ENCODE measurements around the gene TRIO. TPM values are rescaled to one million over a fixed set of nuclear protein-coding genes. Genes with fewer than 3 reads are reported as not detected.

TRIO gene
- total and polyA plus RNA-seq, 4 experiments from 2014 or later, result 0.09 to 11.5 (median 9.7) TPM; not detected in 1

GRCh38 chr5:14313986-14314690 is 171.0 kb downstream of the TRIO start:
- POLR2A ChIA-PET (ENCODE audit: partially characterized antibody), result no interaction called here
- Histone ChIP-seq H3K27me3 (ENCODE audit: insufficient read depth, low read length) (no peaks in the 10 kb centered on the region), H3K4me1 (ENCODE audit: insufficient read depth, low read length) (no peaks in the 10 kb centered on the region), H3K36me3 (ENCODE audit: insufficient read depth, low read length) (no peaks in the 10 kb centered on the region), H3K4me3 (ENCODE audit: low read length in 2 of 2) (no peak overlapping the region), H3K27ac (ENCODE audit: low read depth, low read length) (no peak overlapping the region), H3K9me3 (ENCODE audit: control insufficient read depth in 1 of 2, low read length in 2 of 2) (no peaks in the 10 kb centered on the region)
- Mint-ChIP-seq H3K4me1 (no peaks in the 10 kb centered on the region), H3K4me3 (no peak overlapping the region), H3K36me3 (peaks cover 0 to 3% of the 10 kb centered on the region in 2 donors), H3K9me3 (peaks cover 0 to 4% (median 0%) of the 10 kb centered on the region in 8 donors), H3K27me3 (peaks cover 0 to 6% of the 10 kb centered on the region in 2 donors), H3K27ac (no peak overlapping the region)
- CTCF ChIA-PET (ENCODE audit: partially characterized antibody), result no interaction called here
- intact Hi-C loops (cut with micrococcal nuclease), result no loop called here
- no peak for DNase-seq

GRCh38 chr5:14316471-14316870 is 173.3 kb downstream of the TRIO start:
- H3K4me3 Mint-ChIP-seq, result no peak overlapping the region
- no peaks in the 10 kb centered on the region for H3K36me3 ChIP-seq (ENCODE audit: insufficient read depth, low read length)
- peaks cover 0 to 5% of the 10 kb centered on the region in 2 donors for H3K36me3 Mint-ChIP-seq
- H3K4me1 Mint-ChIP-seq, result no peaks in the 10 kb centered on the region
- H3K27me3 Mint-ChIP-seq, result peaks cover 3 to 6% of the 10 kb centered on the region in 2 donors
- no peak overlapping the region for H3K27ac ChIP-seq (ENCODE audit: low read depth, low read length)
- no peaks in the 10 kb centered on the region for H3K4me1 ChIP-seq (ENCODE audit: insufficient read depth, low read length)
- peaks cover 0 to 3% (median 0%) of the 10 kb centered on the region in 8 donors for H3K9me3 Mint-ChIP-seq
- DNase-seq, result no peak
- no peak overlapping the region for H3K27ac Mint-ChIP-seq
- H3K27me3 ChIP-seq (ENCODE audit: insufficient read depth, low read length), result no peaks in the 10 kb centered on the region
- intact Hi-C loops (cut with micrococcal nuclease), result no loop called here
- no peaks in the 10 kb centered on the region for H3K9me3 ChIP-seq (ENCODE audit: control insufficient read depth in 1 of 2, low read length in 2 of 2)
- CTCF ChIA-PET (ENCODE audit: partially characterized antibody), result no interaction called here
- no peak overlapping the region for H3K4me3 ChIP-seq (ENCODE audit: low read length in 2 of 2)
- POLR2A ChIA-PET (ENCODE audit: partially characterized antibody), result no interaction called here

DNA sequence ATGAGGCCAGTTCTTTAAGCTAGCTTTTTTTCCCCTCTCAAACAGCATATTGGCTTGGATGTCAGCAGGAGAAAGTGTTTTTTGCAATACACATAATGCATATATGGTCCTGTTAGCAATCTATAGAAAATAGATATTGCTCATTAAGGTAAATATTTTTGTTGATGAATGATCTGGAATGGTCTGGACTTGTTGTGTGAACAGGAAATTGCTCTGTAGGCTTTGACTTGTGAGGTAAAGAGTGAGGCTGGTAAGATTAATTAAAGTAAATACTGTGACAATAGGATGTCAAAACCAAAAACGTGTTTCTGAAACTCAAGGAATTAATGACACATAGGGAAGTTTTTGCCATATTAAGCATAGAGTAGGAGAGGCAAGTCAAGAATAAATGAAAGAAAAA is 176.0 kb downstream of the TRIO start:
- H3K9me3 ChIP-seq (ENCODE audit: control insufficient read depth in 1 of 2, low read length in 2 of 2), result no peaks in the 10 kb centered on the region
- no peak overlapping the region for H3K27ac ChIP-seq (ENCODE audit: low read depth, low read length)
- H3K4me3 ChIP-seq (ENCODE audit: low read length in 2 of 2), result no peak overlapping the region
- intact Hi-C loops (cut with micrococcal nuclease), result no loop called here
- POLR2A ChIA-PET (ENCODE audit: partially characterized antibody), result no interaction called here
- H3K27me3 ChIP-seq (ENCODE audit: insufficient read depth, low read length), result no peaks in the 10 kb centered on the region
- Mint-ChIP-seq H3K4me1 (no peaks in the 10 kb centered on the region), H3K36me3 (peaks cover 0 to 8% of the 10 kb centered on the region in 2 donors), H3K27ac (no peak overlapping the region), H3K4me3 (no peak overlapping the region), H3K9me3 (peaks cover 0 to 8% (median 2%) of the 10 kb centered on the region in 8 donors), H3K27me3 (peaks cover 2 to 9% of the 10 kb centered on the region in 2 donors)
- no peak for DNase-seq
- CTCF ChIA-PET (ENCODE audit: partially characterized antibody), result no interaction called here
- H3K36me3 ChIP-seq (ENCODE audit: insufficient read depth, low read length), result no peaks in the 10 kb centered on the region
- H3K4me1 ChIP-seq (ENCODE audit: insufficient read depth, low read length), result no peaks in the 10 kb centered on the region

GRCh38 chr5:14321936-14322335 is 178.8 kb downstream of the TRIO start:
- Mint-ChIP-seq H3K9me3 (peaks cover 0 to 8% (median 2%) of the 10 kb centered on the region in 8 donors), H3K4me1 (no peaks in the 10 kb centered on the region), H3K27ac (no peak overlapping the region), H3K4me3 (no peak overlapping the region), H3K27me3 (peaks cover 0 to 9% of the 10 kb centered on the region in 2 donors), H3K36me3 (peaks cover 0 to 8% of the 10 kb centered on the region in 2 donors)
- intact Hi-C loops (cut with micrococcal nuclease), result no loop called here
- H3K4me3 ChIP-seq (ENCODE audit: low read length in 2 of 2), result no peak overlapping the region
- H3K9me3 ChIP-seq (ENCODE audit: control insufficient read depth in 1 of 2, low read length in 2 of 2), result no peaks in the 10 kb centered on the region
- ChIA-PET CTCF (ENCODE audit: partially characterized antibody) (no interaction called here), POLR2A (ENCODE audit: partially characterized antibody) (no interaction called here)
- H3K36me3 ChIP-seq (ENCODE audit: insufficient read depth, low read length), result no peaks in the 10 kb centered on the region
- no peak for DNase-seq
- H3K27me3 ChIP-seq (ENCODE audit: insufficient read depth, low read length), result no peaks in the 10 kb centered on the region
- no peaks in the 10 kb centered on the region for H3K4me1 ChIP-seq (ENCODE audit: insufficient read depth, low read length)
- H3K27ac ChIP-seq (ENCODE audit: low read depth, low read length), result no peak overlapping the region

DNA sequence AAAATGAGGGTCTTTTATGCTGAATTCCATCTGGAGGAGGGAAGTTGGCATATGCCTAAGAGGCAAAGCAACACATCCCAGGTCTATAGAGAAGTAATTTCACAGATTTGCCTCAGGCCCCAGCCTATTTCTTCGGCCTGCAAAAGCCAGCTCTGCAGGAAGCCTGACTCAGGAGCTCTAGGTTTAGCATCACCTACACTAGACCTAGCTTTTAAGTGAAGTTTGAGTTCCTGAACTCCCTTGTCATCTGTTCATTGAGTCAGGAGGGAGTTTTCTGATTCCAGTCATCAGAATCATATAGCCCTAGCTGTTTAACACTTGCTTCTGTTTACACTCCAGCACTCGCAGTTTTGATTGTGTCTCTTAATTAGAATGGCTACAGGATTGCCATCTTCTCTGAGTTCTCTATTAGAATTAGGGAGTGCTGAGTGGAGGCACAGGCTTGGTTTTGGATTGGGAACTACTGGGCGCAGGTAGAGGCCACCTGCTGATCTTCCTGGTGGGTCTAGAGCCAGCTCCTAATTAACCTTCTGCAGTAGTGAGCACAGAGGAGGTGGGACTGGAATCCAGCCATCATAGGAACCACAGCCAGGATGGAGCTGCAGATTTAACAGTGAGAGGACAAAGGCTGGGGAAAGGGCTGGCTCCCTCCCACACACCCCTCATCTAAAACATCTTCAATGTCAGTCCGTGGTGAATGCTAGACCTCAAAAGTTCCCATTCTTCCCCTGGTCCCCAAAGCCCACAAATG is 179.5 kb downstream of the TRIO start:
- ChIA-PET POLR2A (ENCODE audit: partially characterized antibody) (no interaction called here), CTCF (ENCODE audit: partially characterized antibody) (no interaction called here)
- Histone ChIP-seq H3K4me3 (ENCODE audit: low read length in 2 of 2) (no peak overlapping the region), H3K27ac (ENCODE audit: low read depth, low read length) (no peak overlapping the region), H3K9me3 (ENCODE audit: control insufficient read depth in 1 of 2, low read length in 2 of 2) (no peaks in the 10 kb centered on the region), H3K36me3 (ENCODE audit: insufficient read depth, low read length) (no peaks in the 10 kb centered on the region), H3K4me1 (ENCODE audit: insufficient read depth, low read length) (no peaks in the 10 kb centered on the region), H3K27me3 (ENCODE audit: insufficient read depth, low read length) (no peaks in the 10 kb centered on the region)
- Mint-ChIP-seq H3K27ac (no peak overlapping the region), H3K4me1 (no peaks in the 10 kb centered on the region), H3K36me3 (peaks cover 0 to 8% of the 10 kb centered on the region in 2 donors), H3K4me3 (no peak overlapping the region), H3K27me3 (peaks cover 0 to 9% of the 10 kb centered on the region in 2 donors), H3K9me3 (peaks cover 0 to 8% (median 2%) of the 10 kb centered on the region in 8 donors)
- DNase-seq, result no peak
- intact Hi-C loops (cut with micrococcal nuclease), result no loop called here

DNA sequence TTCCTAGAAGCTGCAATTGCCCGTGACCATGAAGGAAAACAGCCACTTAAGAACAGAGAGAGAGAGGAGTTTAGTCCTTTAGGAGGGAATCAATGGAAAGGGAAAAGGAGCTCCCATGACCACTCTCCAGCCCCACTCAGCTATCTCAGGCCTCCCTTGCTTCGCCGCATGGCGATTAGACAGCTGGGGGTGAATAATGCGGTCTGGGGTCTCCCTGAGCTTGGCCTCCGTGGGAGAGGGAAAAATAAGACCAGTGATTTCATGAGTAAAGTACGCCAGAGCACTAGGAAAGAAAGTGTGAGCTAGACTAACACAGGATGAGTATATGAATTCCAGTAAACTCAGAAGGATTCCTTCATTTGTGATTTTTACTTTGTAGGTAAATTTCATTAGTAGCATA is 180.3 kb downstream of the TRIO start:
- H3K4me3 ChIP-seq (ENCODE audit: low read length in 2 of 2), result no peak overlapping the region
- intact Hi-C loops (cut with micrococcal nuclease), result no loop called here
- H3K9me3 Mint-ChIP-seq, result peaks cover 0 to 8% (median 2%) of the 10 kb centered on the region in 8 donors
- H3K4me1 Mint-ChIP-seq, result no peaks in the 10 kb centered on the region
- no peaks in the 10 kb centered on the region for H3K4me1 ChIP-seq (ENCODE audit: insufficient read depth, low read length)
- ChIA-PET POLR2A (ENCODE audit: partially characterized antibody) (no interaction called here), CTCF (ENCODE audit: partially characterized antibody) (no interaction called here)
- peaks cover 0 to 9% of the 10 kb centered on the region in 2 donors for H3K27me3 Mint-ChIP-seq
- H3K4me3 Mint-ChIP-seq, result no peak overlapping the region
- no peaks in the 10 kb centered on the region for H3K9me3 ChIP-seq (ENCODE audit: control insufficient read depth in 1 of 2, low read length in 2 of 2)
- H3K27ac Mint-ChIP-seq, result no peak overlapping the region
- peaks cover 0 to 8% of the 10 kb centered on the region in 2 donors for H3K36me3 Mint-ChIP-seq
- no peak overlapping the region for H3K27ac ChIP-seq (ENCODE audit: low read depth, low read length)
- H3K27me3 ChIP-seq (ENCODE audit: insufficient read depth, low read length), result no peaks in the 10 kb centered on the region
- DNase-seq, result no peak
- no peaks in the 10 kb centered on the region for H3K36me3 ChIP-seq (ENCODE audit: insufficient read depth, low read length)

GRCh38 chr5:14325369-14325768 is 182.2 kb downstream of the TRIO start:
- Mint-ChIP-seq H3K27me3 (peaks cover 0 to 9% of the 10 kb centered on the region in 2 donors), H3K4me1 (no peaks in the 10 kb centered on the region), H3K4me3 (no peak overlapping the region), H3K27ac (no peak overlapping the region), H3K36me3 (peaks cover 0 to 8% of the 10 kb centered on the region in 2 donors), H3K9me3 (peaks cover 0 to 8% (median 2%) of the 10 kb centered on the region in 8 donors)
- DNase-seq, result no peak
- no peaks in the 10 kb centered on the region for H3K36me3 ChIP-seq (ENCODE audit: insufficient read depth, low read length)
- ChIA-PET CTCF (ENCODE audit: partially characterized antibody) (no interaction called here), POLR2A (ENCODE audit: partially characterized antibody) (no interaction called here)
- H3K9me3 ChIP-seq (ENCODE audit: control insufficient read depth in 1 of 2, low read length in 2 of 2), result no peaks in the 10 kb centered on the region
- H3K4me3 ChIP-seq (ENCODE audit: low read length in 2 of 2), result no peak overlapping the region
- H3K27ac ChIP-seq (ENCODE audit: low read depth, low read length), result no peak overlapping the region
- intact Hi-C loops (cut with micrococcal nuclease), result no loop called here
- no peaks in the 10 kb centered on the region for H3K4me1 ChIP-seq (ENCODE audit: insufficient read depth, low read length)
- H3K27me3 ChIP-seq (ENCODE audit: insufficient read depth, low read length), result no peaks in the 10 kb centered on the region

All from CD4-positive, alpha-beta memory T cell (primary cell).